KBM-7 (cell line): ENCODE results near the gene RNFT2.

Source experiments
- DNase-seq: peaks from one replicate; pipeline ENCODE4 v3.0.0-alpha.2; 2015
- in situ Hi-C: fragments of 300-500 bp; cut with MboI; formaldehyde crosslinking; loops from 2 replicates; pipeline ENCODE4 v1.14.3; 2020; ENCODE audit warnings: low sequenced_read_pairs, low pct_unique_long_range_greater_than_20kb, mixed read lengths

Gene RNFT2

DNA sequence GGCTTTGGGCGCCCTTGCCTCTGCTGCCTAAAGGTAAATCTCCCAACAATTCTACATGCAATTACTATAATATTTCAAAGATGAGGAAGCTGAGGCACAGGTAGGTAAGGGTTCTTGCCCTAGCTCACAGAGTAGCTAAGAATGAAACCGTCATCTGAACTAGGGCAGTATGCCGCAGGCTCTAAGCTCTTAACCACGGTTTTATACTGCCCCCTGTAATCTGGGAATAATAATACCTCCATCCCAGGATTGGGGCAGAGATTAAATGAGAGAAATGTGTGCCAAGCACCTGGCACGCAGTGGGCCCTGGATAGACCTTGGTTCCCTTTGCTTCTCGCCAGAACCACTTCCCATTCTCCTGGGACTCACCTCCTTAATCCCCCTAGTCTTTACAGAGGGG is 144.6 kb downstream of the RNFT2 start:
- in situ Hi-C loops: no loop called here
- peak; percentile 23 for DNase-seq

DNA sequence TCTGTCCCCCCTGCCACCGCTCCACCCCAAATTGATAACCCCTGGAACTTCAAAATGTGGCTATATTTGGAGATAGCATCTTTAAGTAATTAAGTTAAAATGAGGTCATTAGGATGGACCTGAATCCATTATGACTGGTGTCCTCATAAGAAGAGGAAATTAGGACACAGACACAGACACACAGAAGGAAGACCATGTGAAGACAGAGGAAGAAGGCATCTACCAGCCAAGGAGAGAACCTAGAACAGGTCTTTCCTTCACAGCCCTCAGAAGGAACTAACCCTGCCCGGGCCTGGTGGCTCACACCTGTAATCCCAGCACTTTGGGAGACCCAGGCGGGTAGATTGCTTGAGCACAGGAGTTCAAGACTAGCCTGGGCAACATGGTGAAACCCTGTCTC is 146.8 kb downstream of the RNFT2 start:
- in situ Hi-C loops: no loop called here
- DNase-seq: no peak

DNA sequence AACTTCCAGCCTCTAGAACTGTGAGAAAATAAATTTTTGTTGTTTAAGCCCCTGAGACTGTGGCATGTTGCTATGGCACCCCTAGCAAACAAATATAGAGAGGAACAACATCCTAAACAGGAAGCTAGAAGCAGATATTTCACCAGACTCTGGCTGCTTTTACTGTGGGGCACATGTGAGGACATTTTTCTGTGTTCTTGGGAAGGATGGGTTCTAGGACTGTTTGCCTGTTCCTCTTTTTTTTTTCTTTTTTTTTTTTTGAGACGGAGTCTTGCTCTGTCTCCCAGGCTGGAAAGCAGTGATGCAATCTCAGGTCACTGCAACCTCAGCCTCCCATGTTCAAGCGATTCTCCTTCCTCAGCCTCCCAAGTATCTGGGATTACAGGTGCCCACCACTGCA is 147.4 kb downstream of the RNFT2 start:
- in situ Hi-C loops: no loop called here
- peak; percentile 73 for DNase-seq

DNA sequence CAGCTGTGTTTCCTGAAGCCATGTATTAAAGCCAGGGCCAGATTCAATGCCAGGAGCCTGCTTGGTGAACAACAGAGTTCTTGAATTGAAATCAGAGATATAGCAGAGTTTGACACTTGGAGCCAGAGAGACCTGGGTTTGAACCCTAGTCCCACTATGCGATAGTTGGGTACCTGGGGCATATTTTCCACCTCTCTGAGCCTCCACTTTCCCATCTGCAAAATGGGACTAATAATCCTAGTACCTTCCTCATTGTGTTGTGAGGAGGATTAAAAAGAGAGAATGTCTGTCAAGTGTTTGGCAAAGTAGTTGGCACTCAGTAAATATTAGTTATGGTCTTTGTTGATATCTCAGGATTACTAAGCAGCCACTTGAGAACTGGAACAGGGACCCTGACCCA is 149.1 kb downstream of the RNFT2 start:
- in situ Hi-C loops: no loop called here
- no peak for DNase-seq

DNA sequence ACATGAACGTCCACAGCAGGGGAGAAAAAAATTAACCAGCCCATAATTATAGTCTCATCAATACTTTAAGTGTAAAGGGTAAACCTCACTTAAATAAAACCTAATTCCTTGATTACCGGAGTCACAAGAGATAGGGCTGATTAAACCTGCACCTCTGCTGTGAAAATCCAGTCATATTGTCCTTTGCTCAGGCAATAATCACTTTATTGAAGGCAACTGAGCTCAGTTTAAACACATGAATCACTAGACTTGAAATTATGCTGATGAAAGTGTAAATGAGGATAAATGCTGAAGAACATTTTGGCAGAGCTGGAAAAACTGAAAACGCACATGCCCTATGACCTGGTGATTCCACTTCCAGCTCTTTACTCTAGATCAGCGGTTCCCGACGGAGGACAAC is 149.8 kb downstream of the RNFT2 start:
- in situ Hi-C loops: no loop called here
- no peak for DNase-seq

DNA sequence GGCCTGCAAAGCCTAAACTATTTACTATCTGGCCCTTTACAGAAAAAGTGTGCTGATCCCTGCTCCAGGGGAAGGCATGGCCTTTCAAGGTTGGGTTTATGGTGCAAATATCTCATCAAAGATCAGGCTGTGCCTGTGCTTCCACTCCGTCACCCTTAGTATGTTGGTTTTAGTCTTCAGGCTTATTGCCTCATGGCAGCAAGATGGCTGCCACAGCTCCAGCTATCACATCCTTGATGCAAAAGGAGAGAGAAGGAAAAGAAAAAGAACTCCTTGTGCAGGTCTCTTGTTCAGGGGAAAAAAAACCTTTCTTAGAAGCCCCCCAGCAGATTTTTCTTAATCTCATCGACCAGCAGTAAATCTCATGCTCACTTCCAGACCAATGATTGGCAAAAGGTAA is 152.2 kb downstream of the RNFT2 start:
- in situ Hi-C loops: no loop called here
- no peak for DNase-seq

DNA sequence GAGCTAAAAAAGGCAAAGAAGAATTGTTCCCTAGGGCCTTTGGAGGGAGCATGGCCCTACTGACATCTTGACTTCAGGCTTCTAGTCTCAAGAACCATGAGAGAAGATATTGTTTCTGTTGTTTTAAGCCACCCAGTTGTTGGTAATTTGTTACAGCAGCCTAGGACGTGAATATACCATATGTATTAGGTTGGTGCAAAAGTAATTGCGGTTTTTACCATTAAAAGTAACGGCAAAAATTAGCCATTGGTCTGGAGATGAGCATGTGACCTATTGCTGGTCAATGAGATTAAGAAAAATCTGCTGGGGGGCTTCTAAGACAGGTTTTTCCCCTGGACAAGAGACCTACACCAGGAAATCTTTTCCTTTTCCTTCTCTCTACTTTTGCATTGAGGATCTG is 152.9 kb downstream of the RNFT2 start:
- DNase-seq: no peak

DNA sequence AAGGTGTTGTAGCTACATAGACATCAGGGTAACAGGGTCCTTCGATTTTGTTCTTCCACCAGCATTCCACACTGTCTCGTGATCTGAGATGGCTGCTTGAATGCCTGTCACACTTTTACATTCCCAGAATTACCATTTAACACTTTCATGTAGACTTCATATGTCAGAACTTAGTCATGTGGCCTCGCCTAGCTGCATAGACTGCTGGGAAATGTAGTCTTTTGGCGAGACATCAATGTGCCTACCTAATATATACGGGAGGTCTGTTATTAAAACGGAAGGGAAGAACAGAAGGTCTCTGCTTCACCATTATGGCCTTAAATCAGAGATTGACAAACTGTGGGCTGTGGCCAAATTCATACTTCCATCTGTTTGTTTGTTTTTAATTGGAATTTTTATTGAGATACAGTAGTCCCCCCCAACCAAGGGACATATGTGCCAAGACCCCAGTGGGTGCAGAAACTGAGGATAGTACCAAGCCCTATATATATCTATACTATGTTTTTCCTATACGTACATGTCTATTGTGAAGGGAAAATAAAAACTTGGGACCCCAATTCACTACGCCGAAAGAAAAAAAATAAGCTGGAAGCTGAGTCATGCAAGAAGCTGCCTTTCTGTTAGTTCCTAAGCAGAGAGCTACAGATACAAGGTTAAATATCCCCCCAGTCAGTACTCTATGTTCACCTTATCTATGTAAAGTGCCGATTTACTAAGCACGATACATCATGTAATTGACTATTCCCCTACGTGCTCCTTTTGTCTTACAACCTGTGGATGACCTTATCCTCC is 154.4 kb downstream of the RNFT2 start:
- no peak for DNase-seq
- in situ Hi-C loops: no loop called here

More for the DNA sequence above, 152.9 kb downstream of the RNFT2 start:
- in situ Hi-C loops: no loop called here

DNA sequence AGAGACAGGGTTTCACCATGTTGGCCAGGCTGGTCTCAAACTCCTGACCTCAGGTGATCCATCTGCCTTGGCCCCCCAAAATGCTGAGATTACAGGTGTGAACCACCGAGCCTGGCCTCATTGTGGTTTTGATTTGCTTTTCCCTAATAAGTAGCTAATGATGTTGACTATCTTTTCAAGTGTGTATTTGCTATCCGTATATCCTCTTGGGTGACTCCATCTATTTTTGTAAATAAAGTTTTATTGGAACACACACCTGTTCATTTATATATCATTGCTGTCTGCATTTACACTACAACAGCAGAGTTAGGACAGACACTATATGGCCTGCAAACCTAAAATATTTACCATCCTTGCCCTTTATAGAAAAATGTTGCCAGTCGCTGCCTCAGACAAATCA is 156.8 kb downstream of the RNFT2 start:
- in situ Hi-C loops: no loop called here
- DNase-seq: no peak

DNA sequence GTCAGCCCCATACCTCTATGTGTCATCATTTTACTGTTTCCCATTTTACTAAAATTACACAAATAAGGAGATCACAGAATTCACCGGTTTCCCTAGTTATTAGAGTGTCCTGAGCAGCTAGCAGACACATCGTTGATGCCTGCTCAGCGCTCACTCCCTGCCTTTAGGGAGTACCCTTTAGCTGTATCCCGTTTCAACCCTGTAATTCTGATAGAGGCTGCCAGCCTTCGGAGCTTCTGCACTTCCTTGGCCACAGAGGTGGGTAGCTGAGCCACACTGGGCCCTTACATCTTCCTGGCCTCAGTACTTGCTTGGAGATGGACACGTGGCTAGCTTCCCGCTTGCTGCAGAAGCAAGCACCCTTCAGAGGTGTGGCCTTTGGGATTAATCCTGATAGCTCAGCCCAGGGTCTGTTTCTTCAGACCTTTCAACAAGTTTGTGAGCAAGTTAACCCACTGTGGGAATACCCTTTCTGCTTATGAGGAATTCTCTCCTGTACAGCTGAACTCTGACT is 158.4 kb downstream of the RNFT2 start:
- in situ Hi-C loops: no loop called here
- no peak for DNase-seq

DNA sequence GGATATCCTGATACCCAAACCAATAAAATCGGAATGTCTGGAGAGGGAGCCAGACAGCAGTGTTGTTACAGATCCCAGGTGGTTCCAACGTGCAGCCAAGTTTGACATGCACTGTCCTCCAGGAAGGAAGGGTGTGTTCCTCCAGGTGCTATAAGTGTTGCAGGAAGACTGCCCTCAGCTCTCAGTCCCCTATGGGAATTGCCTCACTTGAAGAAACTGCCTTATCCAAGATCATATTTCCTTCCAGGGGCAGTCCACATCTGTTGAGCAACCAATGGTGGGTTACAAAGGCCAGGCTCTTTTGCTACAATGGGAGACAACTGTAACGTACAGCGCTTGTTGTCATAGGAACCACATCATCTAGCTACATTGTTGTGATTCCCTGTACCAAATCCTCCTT is 159.4 kb downstream of the RNFT2 start:
- in situ Hi-C loops: no loop called here

DNA sequence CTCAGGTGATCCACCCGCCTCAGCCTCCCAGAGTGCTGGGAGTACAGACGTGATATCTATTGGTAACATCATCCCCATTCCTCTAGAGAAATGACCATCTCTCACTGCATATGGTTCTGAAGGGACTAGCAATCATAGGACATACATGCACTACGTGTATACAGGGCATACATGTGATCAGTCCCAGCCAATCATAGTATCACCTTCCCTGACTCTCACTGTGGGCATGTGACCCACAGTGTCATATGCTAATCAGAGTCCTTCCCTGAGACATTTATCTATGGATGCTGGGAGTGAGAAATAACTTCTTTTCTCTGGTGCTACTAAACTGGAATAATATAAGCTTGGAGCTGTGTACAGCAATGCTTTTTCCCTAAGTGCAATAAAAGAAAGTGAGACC is 160.6 kb downstream of the RNFT2 start:
- DNase-seq: no peak
- in situ Hi-C loops: no loop called here

More for the DNA sequence above, 159.4 kb downstream of the RNFT2 start:
- no peak for DNase-seq

DNA sequence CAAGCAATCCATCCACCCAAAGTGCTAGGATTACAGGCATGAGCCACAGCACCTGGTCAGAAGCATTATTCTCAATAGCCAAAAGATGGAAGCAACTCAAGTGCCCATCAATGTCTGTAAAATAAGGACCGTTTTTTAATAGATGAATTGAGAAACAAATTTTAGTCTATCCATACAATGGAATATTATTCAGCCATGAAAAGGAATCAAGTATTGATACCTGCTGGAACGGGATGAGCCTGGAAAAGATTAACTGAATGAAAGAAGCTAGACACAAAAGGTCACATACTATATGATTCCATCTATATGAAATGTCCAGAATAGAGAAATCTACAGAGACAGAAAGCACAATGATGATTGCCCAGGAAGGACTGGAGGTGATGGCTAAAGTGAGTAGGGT is 163.5 kb downstream of the RNFT2 start:
- DNase-seq: no peak
- in situ Hi-C loops: no loop called here
